Activated CD4-positive, alpha-beta memory T cell treated with anti-CD3 and anti-CD28 coated beads, Interleukin-2, amount 10 ng/mL, durations not matched to agents 7 days and 5 days (primary cell): ENCODE data around the gene STARD10. TPM values are rescaled to one million over a fixed set of nuclear protein-coding genes. Genes with fewer than 3 reads are reported as not detected.
"Not testable (repeated sequence)": the region's sequence is repeated elsewhere in the genome, so short reads cannot be mapped to it uniquely, and the experiment has no call there.

ENCODE experiments used
- CTCF ChIA-PET: fragments of 350-600 bp; sonication (Branson Sonifier 250); formaldehyde crosslinking; loops from one replicate; lab custom pipeline; 2021; ENCODE audit warnings: antibody characterized with exemption, inconsistent platforms; lab: Charles Lee
- POLR2A ChIA-PET: fragments of 350-600 bp; sonication (Branson Sonifier 250); formaldehyde crosslinking; loops from one replicate; lab custom pipeline; 2021; ENCODE audit warnings: antibody characterized with exemption; lab: Charles Lee
- DNase-seq: peaks from one replicate; pipeline ENCODE4 v3.0.0-alpha.2; 2020
- H3K27ac Mint-ChIP-seq: one replicate; pipeline ENCODE4 v1.8.0; 2021; ENCODE audit warnings: mild to moderate bottlenecking, mixed read lengths
- H3K27me3 Mint-ChIP-seq: one replicate; pipeline ENCODE4 v1.8.0; 2021; ENCODE audit warnings: mixed read lengths
- H3K36me3 Mint-ChIP-seq: one replicate; pipeline ENCODE4 v1.8.0; 2021; ENCODE audit warnings: low read depth, mixed read lengths
- H3K4me1 Mint-ChIP-seq: one replicate; pipeline ENCODE4 v1.8.0; 2021; ENCODE audit warnings: mixed read lengths
- H3K4me3 Mint-ChIP-seq: one replicate; pipeline ENCODE4 v1.8.0; 2021; ENCODE audit warnings: mild to moderate bottlenecking, mixed read lengths
- H3K9me3 Mint-ChIP-seq: one replicate; pipeline ENCODE4 v1.8.0; 2021; ENCODE audit warnings: mixed read lengths
- total RNA-seq, 2 experiments: library from RNA; stranded (reverse); gene quantifications; one replicate each; pipeline ENCODE4 v1.2.3, GENCODE V29; 2021

Gene STARD10
- total RNA-seq, 2 experiments from 2014 or later = 11.3 to 11.6 TPM

GRCh38 chr11:72832301-72833082, 38.6 kb upstream of the STARD10 start:
- peaks cover 41% of the 10 kb centered on the region for H3K36me3 Mint-ChIP-seq
- H3K4me1 Mint-ChIP-seq = peaks cover 28% of the 10 kb centered on the region
- no peak for DNase-seq
- POLR2A ChIA-PET = interaction anchor here (1.0 to 3.1 kb wide), 9 partner anchors 9 to 346 kb away, joined by 3 to 15 read pairs (median 5); partner anchors contain the start of gene FCHSD2
- no peak overlapping the region for H3K27ac Mint-ChIP-seq
- H3K27me3 Mint-ChIP-seq = no peaks in the 10 kb centered on the region
- no peaks in the 10 kb centered on the region for H3K9me3 Mint-ChIP-seq
- H3K4me3 Mint-ChIP-seq = no peak overlapping the region
- CTCF ChIA-PET = interaction anchor here (0.6 to 4.7 kb wide), 15 partner anchors 10 to 351 kb away, joined by 3 to 66 read pairs (median 5); partner anchors contain the start of gene FCHSD2

GRCh38 chr11:72831521-72832300, 37.9 kb upstream of the STARD10 start:
- ChIA-PET POLR2A (interaction anchor here (1.1 to 3.1 kb wide), 9 partner anchors 10 to 347 kb away, joined by 3 to 15 read pairs (median 5); partner anchors contain the start of gene FCHSD2), CTCF (interaction anchor here (0.6 to 4.7 kb wide), 21 partner anchors 10 to 1352 kb away, joined by 3 to 66 read pairs (median 4); partner anchors contain the start of gene FCHSD2)
- DNase-seq = peak; percentile 57
- Mint-ChIP-seq H3K27me3 (no peaks in the 10 kb centered on the region), H3K36me3 (peaks cover 48% of the 10 kb centered on the region), H3K4me1 (peaks cover 36% of the 10 kb centered on the region), H3K27ac (peak overlapping the region; percentile 36), H3K9me3 (no peaks in the 10 kb centered on the region), H3K4me3 (no peak overlapping the region)

GRCh38 chr11:72829884-72830533, 36.2 kb upstream of the STARD10 start:
- DNase-seq = no peak
- Mint-ChIP-seq H3K4me3 (no peak overlapping the region), H3K4me1 (peaks cover 30% of the 10 kb centered on the region), H3K36me3 (peaks cover 54% of the 10 kb centered on the region), H3K27me3 (no peaks in the 10 kb centered on the region), H3K27ac (no peak overlapping the region), H3K9me3 (no peaks in the 10 kb centered on the region)
- ChIA-PET CTCF (interaction anchor here (1.2 to 4.7 kb wide), 6 partner anchors 17 to 357 kb away, joined by 3 to 66 read pairs (median 4); partner anchors contain the start of gene FCHSD2), POLR2A (interaction anchor here (1.9 to 7.4 kb wide), 2 partner anchors 11 to 15 kb away, joined by 5 to 58 read pairs; partner anchors contain the start of gene ATG16L2)

- ChIA-PET POLR2A (interaction anchor here (0.7 to 7.4 kb wide), 2 partner anchors 14 to 106 kb away, joined by 3 to 58 read pairs; partner anchors contain the start of gene ATG16L2), CTCF (interaction anchor here (2.0 to 4.7 kb wide), 3 partner anchors 104 to 349 kb away, joined by 13 to 66 read pairs (median 15); no protein-coding TSS in a partner anchor)
- DNase-seq = no peak
- Mint-ChIP-seq H3K27ac (no peak overlapping the region), H3K4me1 (peaks cover 26% of the 10 kb centered on the region), H3K9me3 (no peaks in the 10 kb centered on the region), H3K4me3 (no peak overlapping the region), H3K36me3 (peaks cover 57% of the 10 kb centered on the region), H3K27me3 (no peaks in the 10 kb centered on the region)
These were observed 35.3 kb upstream of the STARD10 start for GRCh38 chr11:72829178-72829577.

GRCh38 chr11:72828692-72829101, 34.9 kb upstream of the STARD10 start:
- Mint-ChIP-seq H3K36me3 (peaks cover 62% of the 10 kb centered on the region), H3K27ac (no peak overlapping the region), H3K4me1 (peaks cover 23% of the 10 kb centered on the region), H3K27me3 (no peaks in the 10 kb centered on the region), H3K9me3 (no peaks in the 10 kb centered on the region), H3K4me3 (no peak overlapping the region)
- DNase-seq = no peak
- POLR2A ChIA-PET = interaction anchor here (0.7 to 7.4 kb wide), 3 partner anchors 14 to 348 kb away, joined by 3 to 58 read pairs (median 5); partner anchors contain the start of gene ATG16L2
- CTCF ChIA-PET = interaction anchor here (1.9 to 2.5 kb wide), 3 partner anchors 15 to 349 kb away, joined by 6 to 15 read pairs (median 13); no protein-coding TSS in a partner anchor

GRCh38 chr11:72828081-72828567, 34.3 kb upstream of the STARD10 start:
- Mint-ChIP-seq H3K9me3 (no peaks in the 10 kb centered on the region), H3K4me3 (no peak overlapping the region), H3K27me3 (no peaks in the 10 kb centered on the region), H3K4me1 (peaks cover 24% of the 10 kb centered on the region), H3K36me3 (peaks cover 65% of the 10 kb centered on the region), H3K27ac (peak overlapping the region; percentile 76)
- POLR2A ChIA-PET = interaction anchor here (0.6 to 7.4 kb wide), 5 partner anchors 13 to 349 kb away, joined by 3 to 58 read pairs (median 3); partner anchors contain the start of gene ATG16L2
- CTCF ChIA-PET = interaction anchor here (1.2 to 2.5 kb wide), 5 partner anchors 13 to 409 kb away, joined by 3 to 15 read pairs (median 6); no protein-coding TSS in a partner anchor
- no peak for DNase-seq

- not testable (repeated sequence) for H3K4me3 Mint-ChIP-seq, H3K27me3 Mint-ChIP-seq, H3K9me3 Mint-ChIP-seq, DNase-seq
- H3K27ac Mint-ChIP-seq = peak overlapping the region; percentile 76
- CTCF ChIA-PET = interaction anchor here (1.2 to 2.5 kb wide), 6 partner anchors 12 to 409 kb away, joined by 3 to 15 read pairs (median 6); no protein-coding TSS in a partner anchor
- peaks cover 66% of the 10 kb centered on the region for H3K36me3 Mint-ChIP-seq
- peaks cover 24% of the 10 kb centered on the region for H3K4me1 Mint-ChIP-seq
- POLR2A ChIA-PET = interaction anchor here (0.6 to 7.4 kb wide), 5 partner anchors 13 to 349 kb away, joined by 3 to 58 read pairs (median 3); partner anchors contain the start of gene ATG16L2
These were observed 33.8 kb upstream of the STARD10 start for GRCh38 chr11:72827656-72828055.

- CTCF ChIA-PET = interaction anchor here (1.2 to 2.5 kb wide), 6 partner anchors 11 to 410 kb away, joined by 3 to 15 read pairs (median 6); no protein-coding TSS in a partner anchor
- peaks cover 65% of the 10 kb centered on the region for H3K36me3 Mint-ChIP-seq
- peak overlapping the region; percentile 76 for H3K27ac Mint-ChIP-seq
- H3K9me3 Mint-ChIP-seq = no peaks in the 10 kb centered on the region
- no peaks in the 10 kb centered on the region for H3K27me3 Mint-ChIP-seq
- POLR2A ChIA-PET = interaction anchor here (1.4 to 7.4 kb wide), 2 partner anchors 12 to 350 kb away, joined by 5 to 58 read pairs; partner anchors contain the start of gene ATG16L2
- no peak for DNase-seq
- H3K4me3 Mint-ChIP-seq = no peak overlapping the region
- peaks cover 24% of the 10 kb centered on the region for H3K4me1 Mint-ChIP-seq
These were observed 33.2 kb upstream of the STARD10 start for GRCh38 chr11:72826942-72827480.

GRCh38 chr11:72826191-72826941, 32.5 kb upstream of the STARD10 start:
- CTCF ChIA-PET = interaction anchor here (2.2 kb wide), 1 partner anchor 316 kb away, joined by 5 read pairs; no protein-coding TSS in a partner anchor
- no peak overlapping the region for H3K27ac Mint-ChIP-seq

GRCh38 chr11:72825661-72826060, 31.8 kb upstream of the STARD10 start:
- POLR2A ChIA-PET = interaction anchor here (7.4 kb wide), 1 partner anchor 11 kb away, joined by 58 read pairs; the partner anchor contains the start of gene ATG16L2
- Mint-ChIP-seq H3K4me1 (peaks cover 31% of the 10 kb centered on the region), H3K27me3 (no peaks in the 10 kb centered on the region), H3K36me3 (peaks cover 61% of the 10 kb centered on the region), H3K9me3 (no peaks in the 10 kb centered on the region), H3K27ac (no peak overlapping the region), H3K4me3 (no peak overlapping the region)
- no peak for DNase-seq
- CTCF ChIA-PET = interaction anchor here (2.2 kb wide), 1 partner anchor 317 kb away, joined by 5 read pairs; no protein-coding TSS in a partner anchor

More at GRCh38 chr11:72826191-72826941, 32.5 kb upstream of the STARD10 start:
- POLR2A ChIA-PET = interaction anchor here (7.4 kb wide), 1 partner anchor 12 kb away, joined by 58 read pairs; the partner anchor contains the start of gene ATG16L2
- DNase-seq = no peak
- H3K9me3 Mint-ChIP-seq = no peaks in the 10 kb centered on the region
- peaks cover 26% of the 10 kb centered on the region for H3K4me1 Mint-ChIP-seq
- H3K36me3 Mint-ChIP-seq = peaks cover 60% of the 10 kb centered on the region
- H3K4me3 Mint-ChIP-seq = no peak overlapping the region
- H3K27me3 Mint-ChIP-seq = no peaks in the 10 kb centered on the region
